ENCODE data around the gene ZNF891. TPM values are rescaled to one million over a fixed set of nuclear protein-coding genes. Genes with fewer than 3 reads are reported as not detected.

ZNF891 gene
- 1.7 and 2.1 TPM in 2 replicates for total RNA-seq (2021)
- long read RNA-seq, full-length matches to known transcripts: 15 of 19 reads
- long read RNA-seq, partial matches to known transcripts: 0 of 19 reads
- long read RNA-seq, other reads (novel, unspliced or antisense): 4 of 19 reads

GRCh38 chr12:133130038-133130807, at the start of gene ZNF891, which contains the start of gene ZNF10:
TSS of gene ZNF891 (minus strand) at chr12:133130274. CDS start at chr12:133121918, 8,356 bp downstream.
TSS of gene ZNF10 (plus strand) at chr12:133130627. CDS start at chr12:133144493, 13,866 bp downstream.
- WGBS (ENCODE audit: extremely low coverage, insufficient read length, low lambda C conversion rate): no CpG with 5 or more reads among the region's 87 CpGs
- Histone ChIP-seq H3K56ac (ENCODE audit: insufficient read length, low read depth, low read length) (no peak within 1 kb of the TSS), H3K79me2 (ENCODE audit: insufficient read depth, low read length) (peaks cover 3% of the 10 kb centered on the region; the same call in 1 of the 2 replicates), H4K20me1 (ENCODE audit: control insufficient read depth, insufficient read depth, insufficient read length) (no peaks in the 10 kb centered on the region), H3K14ac (ENCODE audit: insufficient read depth, low read length) (peak within 1 kb of the TSS; percentile 89), H3K27ac (ENCODE audit: insufficient read length, low read depth, low read length) (peak within 1 kb of the TSS; percentile 73), H3K27me3 (ENCODE audit: insufficient read depth, low read length) (no peaks in the 10 kb centered on the region), H3K9ac (ENCODE audit: extremely low read depth, insufficient read length, low read length) (peak within 1 kb of the TSS; percentile 95), H4K8ac (replicated peaks; ENCODE audit: insufficient read length, low read depth, low read length) (no peak within 1 kb of the TSS), H3T11ph (ENCODE audit: low read length) (peak within 1 kb of the TSS; percentile 48), H2BK5ac (ENCODE audit: insufficient read length, low read length) (no peak within 1 kb of the TSS), H3K79me1 (ENCODE audit: insufficient read depth, low read depth, low read length, poor library complexity, severe bottlenecking) (no peaks in the 10 kb centered on the region), H3K4me1 (ENCODE audit: insufficient read depth, low read length) (no peaks in the 10 kb centered on the region), H2BK120ac (ENCODE audit: low read depth, low read length, poor library complexity, severe bottlenecking) (no peak within 1 kb of the TSS), H3K4ac (ENCODE audit: low read depth, low read length) (no peak within 1 kb of the TSS), H2BK12ac (ENCODE audit: insufficient read length, low read depth, low read length) (no peak within 1 kb of the TSS), H3K4me2 (ENCODE audit: insufficient read depth, insufficient read length, low read length) (peak within 1 kb of the TSS; percentile 85), H3K18ac (ENCODE audit: insufficient read length, low read depth, low read length) (peak within 1 kb of the TSS; percentile 97), H2AK5ac (ENCODE audit: insufficient read length, low read length) (no peak within 1 kb of the TSS), H3K23me2 (ENCODE audit: insufficient read length, low read depth, low read length, poor library complexity, severe bottlenecking) (peaks cover 4% of the 10 kb centered on the region), H3K9me3 (ENCODE audit: control insufficient read depth, low read depth, low read length) (peaks cover 37% of the 10 kb centered on the region), H2BK15ac (ENCODE audit: low read depth, low read length) (no peak within 1 kb of the TSS), H4K91ac (ENCODE audit: insufficient read length, low read depth, low read length) (no peak within 1 kb of the TSS), H4K5ac (ENCODE audit: insufficient read length, low read depth, low read length) (peak within 1 kb of the TSS; percentile 69), H2AFZ (ENCODE audit: low read length) (no peak within 1 kb of the TSS), H3K23ac (ENCODE audit: insufficient read length, low read depth, low read length) (no peak within 1 kb of the TSS), H2BK20ac (ENCODE audit: low read depth, low read length, poor library complexity, severe bottlenecking) (no peak within 1 kb of the TSS)
- H3K4me1 Mint-ChIP-seq: peaks cover 8 to 11% of the 10 kb centered on the region in 2 experiments
- peaks cover 66 to 80% (median 79%) of the 10 kb centered on the region in 3 experiments for H3K36me3 Mint-ChIP-seq (ENCODE audit: insufficient read depth in 1 of 3, low read depth in 3 of 3)
- peak; percentile 98 for DNase-seq
- no peak for TF ChIP-seq CTCF (conservative IDR thresholded peaks at IDR 0.05)
- H3K9me3 Mint-ChIP-seq: peaks cover 60 to 82% of the 10 kb centered on the region in 2 experiments
- H3K27ac Mint-ChIP-seq: peak within 1 kb of the TSS; percentile 98 to 100 (median 99)
- no peaks in the 10 kb centered on the region; the same call in 1 of the 2 replicates for H3K27me3 Mint-ChIP-seq (ENCODE audit: low read depth)
- H3K4me3 Mint-ChIP-seq: peak within 1 kb of the TSS; percentile 93

Measured in H9 (cell line).